Measurements from ENCODE around the gene GCDH.
"Not testable (repeated sequence)": the region's sequence is repeated elsewhere in the genome, so short reads cannot be mapped to it uniquely, and the experiment has no call there.

GCDH gene

DNA sequence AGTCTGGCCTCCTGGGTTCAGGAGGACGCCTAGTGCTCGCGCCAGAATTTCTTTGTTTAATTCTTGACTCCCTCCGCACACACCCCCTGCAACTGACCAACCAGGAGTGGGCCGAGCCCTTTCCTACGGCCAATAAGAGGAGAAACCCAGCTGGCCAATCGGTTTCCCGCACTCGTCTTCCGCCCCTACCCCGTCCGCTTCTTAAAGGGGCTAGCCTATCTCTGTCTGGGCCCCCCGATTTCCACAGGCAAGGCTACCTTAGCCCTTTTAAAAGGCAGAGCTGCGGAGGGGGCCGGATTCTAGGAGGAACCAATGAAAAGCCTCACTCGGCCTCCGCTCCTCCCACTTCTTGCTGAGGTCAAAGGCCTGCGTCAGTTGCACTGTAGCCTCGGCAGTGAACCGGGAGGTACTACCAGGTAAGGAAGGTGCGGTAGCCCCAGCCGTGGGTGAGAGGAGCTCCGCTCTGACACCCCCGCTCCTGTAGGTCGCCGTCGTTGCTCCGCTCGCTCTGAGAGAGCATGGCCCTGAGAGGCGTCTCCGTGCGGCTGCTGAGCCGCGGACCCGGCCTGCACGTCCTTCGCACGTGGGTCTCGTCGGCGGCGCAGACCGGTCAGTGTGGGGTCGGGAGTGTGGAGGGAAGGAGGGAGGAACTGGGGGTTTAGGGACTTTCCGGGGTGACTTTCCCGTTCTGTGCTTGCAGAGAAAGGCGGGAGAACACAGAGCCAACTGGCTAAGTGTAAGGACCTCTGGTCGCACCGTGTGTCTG is at the start of gene GCDH:
Gene GCDH (plus strand): TSS at position 374 of the 766 bp plus-strand sequence. CDS start 145 bp downstream, at position 519.
- DNase-seq = peak; percentile 99

DNA sequence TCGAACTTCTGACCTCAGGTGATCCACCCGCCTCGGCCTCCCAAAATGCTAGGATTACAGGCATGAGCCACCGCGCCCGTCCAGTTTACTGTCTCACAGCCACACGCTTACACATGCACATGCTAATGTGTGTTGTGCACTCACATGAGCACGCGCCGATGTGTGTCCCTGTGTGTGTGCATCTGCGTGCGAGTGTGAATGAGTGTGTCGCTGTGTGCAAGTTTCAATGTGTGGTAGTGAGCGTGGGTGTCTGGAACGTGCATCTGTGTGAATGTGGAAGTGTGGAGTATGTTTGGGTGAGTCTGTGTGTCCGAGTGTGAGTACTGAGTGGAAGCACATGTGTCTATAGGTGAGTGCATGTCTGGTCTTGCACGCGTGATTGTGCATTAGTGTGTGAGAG is 48.4 kb upstream of the GCDH start:
- DNase-seq = no peak

GRCh38 chr19:12843328-12843727 is 47.6 kb upstream of the GCDH start:
- DNase-seq = no peak

DNA sequence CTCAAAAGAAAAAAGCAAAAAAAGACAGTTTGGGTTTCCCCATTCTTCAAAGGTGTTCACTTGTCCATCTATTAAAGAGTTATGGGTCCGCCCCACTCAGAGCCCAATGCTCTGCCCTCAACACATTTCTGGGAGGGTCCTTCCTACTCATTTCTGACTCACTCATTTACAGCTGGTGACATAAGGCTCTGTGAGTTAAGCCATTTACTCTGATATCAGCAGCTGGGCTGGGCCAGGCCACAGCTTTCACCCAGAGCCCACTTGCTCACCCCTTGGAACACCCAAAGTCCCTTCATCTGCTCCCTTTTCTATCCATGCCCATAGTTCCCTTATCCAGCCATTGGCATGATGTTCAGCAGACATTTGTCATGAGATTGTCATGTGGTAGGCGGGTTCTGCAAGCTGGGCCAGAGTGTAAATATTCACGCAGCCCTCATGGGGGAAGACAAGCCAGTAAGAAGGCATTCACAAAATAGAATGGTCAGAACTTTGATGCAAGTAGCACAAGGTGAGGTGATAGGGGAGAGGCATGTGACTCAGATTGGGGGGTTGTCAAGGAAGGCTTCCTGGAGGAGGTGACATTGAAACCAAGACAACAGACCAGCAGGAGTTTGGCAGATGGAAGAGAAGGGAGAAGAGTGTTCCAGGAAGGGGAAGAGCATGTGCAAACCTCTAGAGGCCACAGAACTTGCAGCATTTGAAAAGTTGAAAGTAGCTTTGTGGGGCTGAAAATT is 46.8 kb upstream of the GCDH start:
- DNase-seq = no peak

GRCh38 chr19:12846613-12847012 is 44.3 kb upstream of the GCDH start:
- DNase-seq = not testable (repeated sequence)

- peak; percentile 58 for DNase-seq
Observed at GRCh38 chr19:12847159-12848139, 43.5 kb upstream of the GCDH start.

DNA sequence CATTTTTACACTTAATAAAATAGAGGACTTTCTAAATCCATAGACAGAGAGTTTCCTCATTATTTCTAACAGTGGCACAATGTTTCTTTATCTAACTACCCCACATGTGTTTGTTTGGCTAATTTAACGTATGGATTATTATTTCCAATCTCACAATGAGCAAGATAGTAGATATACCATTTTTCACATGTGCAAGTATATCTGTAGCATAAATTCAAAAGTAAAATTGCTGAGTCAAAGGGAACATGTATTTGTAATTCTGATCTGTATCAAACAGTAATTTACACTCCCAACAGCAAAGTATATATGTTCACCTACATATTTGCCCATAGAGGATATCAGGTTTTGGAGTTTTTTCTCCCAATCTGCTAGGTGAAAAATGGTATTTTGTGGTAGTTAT is 34.3 kb upstream of the GCDH start:
- no peak for DNase-seq

DNA sequence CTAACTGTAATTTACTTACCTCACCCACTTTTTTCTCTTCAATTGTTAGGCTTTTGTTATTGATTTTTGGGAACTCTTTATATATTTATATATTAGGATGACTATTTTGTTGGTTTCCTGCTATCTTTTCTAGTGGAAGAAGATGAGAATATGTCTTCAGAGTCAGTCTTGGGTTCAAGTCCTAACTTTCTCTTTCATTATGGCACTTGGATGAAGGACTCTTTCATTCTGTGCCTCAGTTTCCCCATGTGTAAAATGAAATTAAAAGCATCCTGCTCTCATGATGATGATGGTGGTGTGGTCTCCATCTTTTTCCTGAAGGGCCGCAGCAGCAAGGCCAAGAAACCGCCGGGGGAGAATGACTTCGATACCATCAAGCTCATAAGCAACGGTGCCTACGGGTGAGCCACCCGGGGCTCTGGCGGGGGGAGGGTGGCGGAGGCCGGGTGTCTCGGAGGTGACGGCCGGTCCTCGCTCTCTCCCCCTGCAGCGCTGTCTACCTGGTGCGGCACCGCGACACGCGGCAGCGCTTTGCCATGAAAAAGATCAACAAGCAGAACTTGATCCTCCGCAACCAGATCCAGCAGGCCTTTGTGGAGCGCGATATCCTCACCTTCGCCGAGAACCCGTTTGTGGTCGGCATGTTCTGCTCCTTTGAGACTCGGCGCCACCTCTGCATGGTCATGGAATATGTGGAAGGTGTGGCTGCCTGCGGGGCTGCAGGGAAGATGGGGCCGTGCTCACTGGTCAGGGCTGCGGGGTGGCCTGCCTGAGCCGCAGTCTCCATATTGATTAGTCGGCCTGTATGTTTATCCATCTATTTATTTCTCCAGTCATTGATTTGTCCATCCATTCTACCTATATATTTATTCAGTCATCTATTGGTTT is 32.7 kb upstream of the GCDH start:
- DNase-seq = no peak

GRCh38 chr19:12859546-12859945 is 31.4 kb upstream of the GCDH start:
- DNase-seq = no peak

DNA sequence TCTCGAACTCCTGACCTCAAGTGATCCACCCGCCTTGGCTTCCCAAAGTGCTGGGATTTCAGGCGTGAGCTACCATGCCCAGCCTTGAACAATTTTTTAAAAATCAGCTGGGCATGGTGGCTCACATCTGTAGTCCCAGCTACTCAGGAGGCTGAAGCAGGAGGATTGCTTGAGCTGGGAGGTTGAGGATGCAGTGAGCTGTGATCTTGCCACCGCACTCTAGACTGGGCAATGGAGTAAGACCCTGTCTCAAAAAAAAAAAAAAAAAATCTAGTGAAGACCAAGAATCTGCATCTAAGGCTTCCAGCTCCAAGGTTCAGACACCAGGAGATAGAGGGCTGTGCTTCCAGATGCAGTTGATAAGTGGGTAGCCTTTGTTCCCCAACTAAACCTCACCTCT is 26.8 kb upstream of the GCDH start:
- DNase-seq = no peak

DNA sequence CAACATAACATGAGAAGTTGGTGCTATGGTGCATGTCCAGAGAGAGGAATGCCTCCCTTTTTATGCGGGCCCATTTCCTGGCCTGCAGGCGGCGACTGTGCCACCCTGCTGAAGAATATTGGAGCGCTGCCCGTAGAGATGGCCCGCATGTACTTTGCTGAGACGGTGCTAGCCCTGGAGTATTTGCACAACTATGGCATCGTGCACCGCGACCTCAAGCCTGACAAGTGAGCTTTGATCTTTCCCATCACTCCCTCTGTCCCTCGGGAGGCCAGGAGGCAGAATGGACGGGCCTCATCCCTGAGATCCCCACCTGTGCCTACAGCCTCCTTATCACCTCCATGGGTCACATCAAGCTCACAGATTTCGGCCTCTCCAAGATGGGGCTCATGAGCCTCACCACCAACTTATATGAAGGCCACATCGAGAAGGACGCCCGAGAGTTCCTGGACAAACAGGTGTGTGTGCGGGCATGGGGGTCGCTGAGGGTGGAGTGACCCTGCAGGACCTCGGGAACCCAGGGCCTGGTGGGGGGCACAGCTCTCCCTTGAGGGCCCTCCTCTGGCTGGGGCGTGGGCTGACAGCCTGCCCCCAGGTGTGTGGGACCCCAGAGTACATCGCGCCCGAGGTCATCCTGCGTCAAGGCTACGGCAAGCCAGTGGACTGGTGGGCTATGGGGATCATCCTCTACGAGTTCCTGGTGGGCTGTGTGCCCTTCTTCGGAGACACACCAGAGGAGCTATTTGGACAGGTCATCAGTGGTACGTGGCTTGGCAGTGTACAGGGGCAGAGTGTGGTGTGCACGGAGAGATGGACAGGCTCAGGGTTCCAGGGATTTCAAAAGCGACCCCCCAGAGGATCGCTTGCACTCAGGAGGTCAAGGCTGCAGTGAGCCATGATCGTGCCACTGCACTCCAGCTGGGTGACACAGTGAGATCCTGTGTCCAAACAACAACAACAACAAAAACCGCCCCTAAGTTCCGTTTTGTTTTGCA is 25.9 kb upstream of the GCDH start:
- DNase-seq = no peak

DNA sequence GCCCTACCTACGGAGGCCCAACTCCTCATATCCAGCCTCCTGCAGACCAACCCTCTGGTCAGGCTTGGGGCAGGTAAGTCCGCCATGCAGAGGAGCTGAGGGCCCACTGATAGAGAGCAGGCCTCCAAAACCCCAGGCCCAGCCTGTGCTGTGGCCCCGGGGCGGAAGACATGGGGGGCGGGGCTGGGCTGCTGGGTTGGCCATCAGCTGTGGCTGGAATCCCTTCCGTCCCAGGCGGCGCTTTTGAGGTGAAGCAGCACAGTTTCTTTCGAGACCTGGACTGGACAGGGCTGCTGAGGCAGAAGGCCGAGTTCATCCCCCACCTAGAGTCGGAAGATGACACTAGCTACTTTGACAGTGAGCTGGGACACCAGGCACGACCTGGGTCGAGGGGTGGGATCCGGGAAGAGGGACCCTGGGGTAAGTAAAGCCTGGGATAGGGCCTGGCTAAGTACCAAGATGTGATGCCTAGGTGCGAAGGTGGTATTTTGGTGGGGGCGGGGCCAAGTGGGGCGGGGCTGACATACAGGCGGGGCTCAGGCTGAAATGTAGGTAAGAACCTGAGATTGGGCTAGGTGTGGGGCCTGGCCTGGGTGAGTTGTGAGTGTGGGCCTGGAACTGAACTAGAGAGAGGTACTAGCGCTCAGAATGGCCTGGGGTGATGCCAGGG is 25.1 kb upstream of the GCDH start:
- DNase-seq = no peak

DNA sequence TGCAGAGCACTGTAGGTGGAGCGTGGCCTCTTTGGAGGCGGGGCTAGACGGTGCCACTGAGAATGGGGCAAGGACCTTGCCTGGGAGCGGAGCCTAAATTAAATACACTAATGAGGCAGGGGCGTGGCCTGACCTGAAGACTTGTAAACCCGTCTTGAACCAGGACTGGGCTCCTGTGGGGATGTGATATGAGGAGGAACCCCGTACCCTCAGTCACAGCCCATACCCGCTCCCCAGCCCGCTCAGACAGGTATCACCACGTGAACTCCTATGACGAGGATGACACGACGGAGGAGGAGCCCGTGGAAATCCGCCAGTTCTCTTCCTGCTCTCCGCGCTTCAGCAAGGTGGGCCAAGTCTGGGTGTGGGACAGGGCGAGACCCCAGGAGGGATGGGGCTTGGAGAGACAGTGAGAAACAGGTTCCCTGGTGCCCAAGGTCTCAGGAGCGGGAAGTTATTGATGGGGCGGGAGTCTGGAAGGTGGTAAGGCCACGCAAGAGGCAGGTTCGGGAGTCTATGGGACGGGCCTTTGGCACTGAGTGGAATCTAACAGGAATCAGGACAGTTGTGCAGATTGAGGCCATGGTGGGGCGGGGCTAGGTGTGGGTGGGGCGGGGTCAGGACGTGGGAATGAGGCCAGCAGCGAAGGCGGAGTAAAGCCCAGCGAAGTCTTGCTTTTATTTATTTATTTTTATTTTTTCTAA is 24.4 kb upstream of the GCDH start:
- DNase-seq = no peak

- DNase-seq = no peak
Observed at GRCh38 chr19:12867120-12868099, 23.6 kb upstream of the GCDH start.

DNA sequence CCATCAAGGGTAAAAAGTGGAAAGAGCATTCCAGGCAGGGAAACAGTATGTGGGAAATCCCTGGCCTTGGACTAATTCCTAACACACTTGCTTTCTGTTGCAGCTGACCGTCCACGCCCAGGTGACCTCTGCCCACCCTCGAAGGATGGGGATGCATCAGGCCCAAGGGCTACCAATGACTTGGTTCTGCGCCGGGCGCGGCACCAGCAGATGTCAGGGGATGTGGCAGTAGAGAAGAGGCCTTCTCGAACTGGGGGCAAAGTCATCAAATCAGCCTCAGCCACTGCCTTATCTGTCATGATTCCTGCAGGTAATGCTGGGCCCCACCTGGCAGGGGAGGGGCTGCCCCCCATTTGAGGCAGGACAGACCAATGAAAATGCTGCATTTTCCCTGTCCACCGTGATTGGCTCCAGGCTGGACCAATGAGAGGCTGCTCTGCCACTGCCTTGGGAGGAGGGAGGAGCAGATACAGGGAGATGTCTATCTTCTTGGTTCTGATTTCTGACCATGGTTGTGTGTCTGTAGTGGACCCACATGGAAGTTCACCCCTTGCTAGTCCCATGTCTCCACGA is 22.3 kb upstream of the GCDH start:
- DNase-seq = no peak

GRCh38 chr19:12871681-12872080 is 19.3 kb upstream of the GCDH start:
- DNase-seq = no peak

DNA sequence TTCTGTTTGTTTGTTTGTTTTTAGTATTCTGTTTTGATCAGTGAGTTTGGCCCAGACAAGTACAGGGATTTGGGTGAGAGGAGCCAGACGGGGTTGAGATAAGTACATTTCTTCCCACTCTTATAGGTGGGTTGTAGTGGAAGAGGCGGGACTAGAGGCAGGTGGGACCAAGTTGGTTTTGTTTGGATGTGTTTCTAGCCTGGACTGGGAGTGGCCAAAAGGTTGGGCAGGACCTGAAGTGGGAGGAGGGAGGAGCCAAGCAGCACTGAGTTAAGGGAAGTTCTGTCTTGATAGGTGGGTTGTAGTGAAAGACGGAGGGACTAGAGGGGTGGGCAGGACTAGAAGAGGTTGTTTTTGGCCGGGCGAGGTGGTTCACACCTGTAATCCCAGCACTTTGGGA is 18.7 kb upstream of the GCDH start:
- no peak for DNase-seq

All from COR-L47 (cell line).